ENCODE data around the gene GJB3.

Gene GJB3

DNA sequence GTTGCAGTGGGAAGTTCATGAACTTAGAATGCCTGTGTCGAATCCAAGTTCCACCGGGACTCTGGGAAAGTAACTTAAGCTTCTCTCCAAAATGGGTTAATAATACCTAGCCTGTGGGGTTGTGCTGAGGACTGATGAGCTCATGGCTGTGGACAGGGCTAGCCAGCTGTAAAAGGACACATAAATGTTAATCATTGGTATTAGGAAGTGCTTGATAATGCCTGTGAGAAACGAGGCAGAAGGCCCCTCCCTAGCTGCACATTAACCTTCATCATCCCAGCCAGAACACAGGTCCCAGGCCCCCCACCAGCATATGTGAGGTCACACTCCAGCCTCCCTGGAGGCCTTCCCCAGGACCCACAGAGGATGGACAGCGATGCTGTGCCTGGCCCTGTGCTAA is 22.3 kb upstream of the GJB3 start:
- Histone ChIP-seq H3K36me3 (replicated peaks; ENCODE audit: insufficient read depth, low read length) (no peaks in the 10 kb centered on the region), H3K4me1 (ENCODE audit: low read length) (no peaks in the 10 kb centered on the region), H3K9me2 (replicated peaks; ENCODE audit: insufficient read depth, low read length) (no peaks in the 10 kb centered on the region), H3K4me3 (ENCODE audit: low read length) (no peak overlapping the region), H4K20me1 (ENCODE audit: insufficient read depth, low read length) (no peaks in the 10 kb centered on the region), H3K9ac (ENCODE audit: low read length) (no peak overlapping the region), H2AFZ (ENCODE audit: low read length) (no peak overlapping the region), H3K4me2 (ENCODE audit: low read depth, low read length) (no peak overlapping the region), H3K27me3 (replicated peaks; ENCODE audit: insufficient read depth, low read length) (peaks cover 65% of the 10 kb centered on the region), H3F3A (ENCODE audit: insufficient read depth, low read length) (no peaks in the 10 kb centered on the region), H3K79me2 (ENCODE audit: low read length) (no peaks in the 10 kb centered on the region), H3K27ac (ENCODE audit: low read length) (no peak overlapping the region), H3K9me3 (replicated peaks; ENCODE audit: insufficient read depth, low read length) (no peaks in the 10 kb centered on the region)
- TF ChIP-seq CTCF (IDR thresholded peaks at IDR 0.05; ENCODE audit: low read length), result no peak
- TF ChIP-seq EZH2phosphoT487 (IDR thresholded peaks at IDR 0.05; ENCODE audit: low read length), result no peak
- no peak for TF ChIP-seq EZH2 (optimal IDR thresholded peaks at IDR 0.05; ENCODE audit: low read depth, low read length)
- DNase-seq, result no peak

- H3K4me2 ChIP-seq (ENCODE audit: low read depth, low read length), result no peak within 1 kb of the TSS
- no peaks in the 10 kb centered on the region for H3K79me2 ChIP-seq (ENCODE audit: low read length)
- peaks cover 61% of the 10 kb centered on the region for H3K27me3 ChIP-seq (replicated peaks; ENCODE audit: insufficient read depth, low read length)
- H3K27ac ChIP-seq (ENCODE audit: low read length), result no peak within 1 kb of the TSS
- H3K9me3 ChIP-seq (replicated peaks; ENCODE audit: insufficient read depth, low read length), result no peaks in the 10 kb centered on the region
- no peaks in the 10 kb centered on the region for H3K9me2 ChIP-seq (replicated peaks; ENCODE audit: insufficient read depth, low read length)
- no peak within 1 kb of the TSS for H2AFZ ChIP-seq (ENCODE audit: low read length)
- H3F3A ChIP-seq (ENCODE audit: insufficient read depth, low read length), result no peaks in the 10 kb centered on the region
- no peaks in the 10 kb centered on the region for H3K36me3 ChIP-seq (replicated peaks; ENCODE audit: insufficient read depth, low read length)
- no peak within 1 kb of the TSS for H3K4me3 ChIP-seq (ENCODE audit: low read length)
- no peak within 1 kb of the TSS for H3K9ac ChIP-seq (ENCODE audit: low read length)
- no peaks in the 10 kb centered on the region for H3K4me1 ChIP-seq (ENCODE audit: low read length)
- H4K20me1 ChIP-seq (ENCODE audit: insufficient read depth, low read length), result no peaks in the 10 kb centered on the region
- no peak for DNase-seq
- TF ChIP-seq EZH2phosphoT487 (IDR thresholded peaks at IDR 0.05; ENCODE audit: low read length) (no peak), CTCF (IDR thresholded peaks at IDR 0.05; ENCODE audit: low read length) (no peak), EZH2 (optimal IDR thresholded peaks at IDR 0.05; ENCODE audit: low read depth, low read length) (no peak)
These were observed 21.3 kb upstream of the GJB3 start, which contains the start of gene GJB4 for GRCh38 chr1:34759503-34760357. Gene GJB4, plus strand, starts transcription at chr1:34759740. Its CDS starts 1,515 bp downstream, at chr1:34761255.

DNA sequence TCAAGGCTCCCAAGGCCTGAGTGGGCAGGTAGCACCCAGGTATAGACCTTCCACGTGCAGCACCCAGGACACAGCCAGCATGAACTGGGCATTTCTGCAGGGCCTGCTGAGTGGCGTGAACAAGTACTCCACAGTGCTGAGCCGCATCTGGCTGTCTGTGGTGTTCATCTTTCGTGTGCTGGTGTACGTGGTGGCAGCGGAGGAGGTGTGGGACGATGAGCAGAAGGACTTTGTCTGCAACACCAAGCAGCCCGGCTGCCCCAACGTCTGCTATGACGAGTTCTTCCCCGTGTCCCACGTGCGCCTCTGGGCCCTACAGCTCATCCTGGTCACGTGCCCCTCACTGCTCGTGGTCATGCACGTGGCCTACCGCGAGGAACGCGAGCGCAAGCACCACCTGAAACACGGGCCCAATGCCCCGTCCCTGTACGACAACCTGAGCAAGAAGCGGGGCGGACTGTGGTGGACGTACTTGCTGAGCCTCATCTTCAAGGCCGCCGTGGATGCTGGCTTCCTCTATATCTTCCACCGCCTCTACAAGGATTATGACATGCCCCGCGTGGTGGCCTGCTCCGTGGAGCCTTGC is 19.7 kb upstream of the GJB3 start:
- Histone ChIP-seq H4K20me1 (ENCODE audit: insufficient read depth, low read length) (no peaks in the 10 kb centered on the region), H3K36me3 (replicated peaks; ENCODE audit: insufficient read depth, low read length) (no peaks in the 10 kb centered on the region), H3K4me1 (ENCODE audit: low read length) (no peaks in the 10 kb centered on the region), H3K79me2 (ENCODE audit: low read length) (no peaks in the 10 kb centered on the region), H3K9me3 (replicated peaks; ENCODE audit: insufficient read depth, low read length) (no peaks in the 10 kb centered on the region), H2AFZ (ENCODE audit: low read length) (no peak overlapping the region), H3K4me3 (ENCODE audit: low read length) (no peak overlapping the region), H3K27ac (ENCODE audit: low read length) (no peak overlapping the region), H3K27me3 (replicated peaks; ENCODE audit: insufficient read depth, low read length) (peaks cover 59% of the 10 kb centered on the region), H3K9me2 (replicated peaks; ENCODE audit: insufficient read depth, low read length) (no peaks in the 10 kb centered on the region), H3F3A (ENCODE audit: insufficient read depth, low read length) (no peaks in the 10 kb centered on the region), H3K9ac (ENCODE audit: low read length) (no peak overlapping the region), H3K4me2 (ENCODE audit: low read depth, low read length) (no peak overlapping the region)
- no peak for DNase-seq
- TF ChIP-seq EZH2 (optimal IDR thresholded peaks at IDR 0.05; ENCODE audit: low read depth, low read length), result no peak
- TF ChIP-seq EZH2phosphoT487 (IDR thresholded peaks at IDR 0.05; ENCODE audit: low read length), result no peak
- TF ChIP-seq CTCF (IDR thresholded peaks at IDR 0.05; ENCODE audit: low read length), result no peak

Data from MM.1S (cell line).